Nephron progenitor cell (in vitro differentiated cells): ENCODE results near the gene CDK8.

ENCODE experiments used
- DNase-seq: peaks from one replicate; pipeline ENCODE4 v3.0.0; 2021
- H3K27ac Mint-ChIP-seq: 2 replicates; pipeline ENCODE4 v1.8.0; 2021; ENCODE audit warnings: mild to moderate bottlenecking, moderate library complexity, mixed read lengths
- H3K27me3 Mint-ChIP-seq: 2 replicates; pipeline ENCODE4 v1.8.0; 2021; ENCODE audit warnings: mild to moderate bottlenecking, low read depth, mixed read lengths; ENCODE audit not compliant: poor library complexity
- H3K36me3 Mint-ChIP-seq: 2 replicates; pipeline ENCODE4 v1.8.0; 2021; ENCODE audit warnings: low read depth, mixed read lengths
- H3K4me1 Mint-ChIP-seq: 2 replicates; pipeline ENCODE4 v1.8.0; 2021; ENCODE audit warnings: mixed read lengths
- H3K4me3 Mint-ChIP-seq: 2 replicates; pipeline ENCODE4 v1.8.0; 2021; ENCODE audit warnings: mild to moderate bottlenecking, moderate library complexity, mixed read lengths
- H3K9me3 Mint-ChIP-seq: 2 replicates; pipeline ENCODE4 v1.8.0; 2021; ENCODE audit warnings: mild to moderate bottlenecking, moderate library complexity, mixed read lengths
- TF ChIP-seq, protein P1 (sequence below): fragments of 200-600 bp; sonication (generic); IDR thresholded peaks from 2 replicates; pipeline ENCODE4 v1.5.0; 2021; ENCODE audit warnings: antibody characterized with exemption

CDK8 gene

DNA sequence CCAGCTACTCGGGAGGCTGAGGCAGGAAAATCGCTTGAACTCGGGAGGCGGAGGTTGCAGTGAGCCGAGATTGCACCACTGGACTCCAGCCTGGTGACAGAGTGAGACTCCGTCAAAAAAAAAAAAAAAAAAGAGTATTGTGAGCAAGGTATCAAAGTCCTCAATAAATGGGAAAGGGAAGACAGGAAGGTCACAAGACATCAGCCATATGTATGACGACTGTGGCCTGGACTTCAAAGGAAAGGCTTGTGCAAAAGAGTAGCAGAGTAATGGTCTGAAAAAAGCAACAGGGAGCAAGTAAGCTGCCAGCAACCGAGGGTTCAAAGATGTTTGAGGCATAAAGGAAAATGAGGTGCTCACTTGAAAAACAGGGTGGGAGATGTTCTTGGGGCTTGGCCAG is 187.5 kb downstream of the CDK8 start:
- Mint-ChIP-seq H3K27me3 (no peaks in the 10 kb centered on the region), H3K9me3 (peaks cover 24% of the 10 kb centered on the region), H3K36me3 (no peaks in the 10 kb centered on the region), H3K27ac (no peak overlapping the region), H3K4me1 (no peaks in the 10 kb centered on the region), H3K4me3 (no peak overlapping the region)
- no peak for DNase-seq
- TF ChIP-seq, protein P1, sequence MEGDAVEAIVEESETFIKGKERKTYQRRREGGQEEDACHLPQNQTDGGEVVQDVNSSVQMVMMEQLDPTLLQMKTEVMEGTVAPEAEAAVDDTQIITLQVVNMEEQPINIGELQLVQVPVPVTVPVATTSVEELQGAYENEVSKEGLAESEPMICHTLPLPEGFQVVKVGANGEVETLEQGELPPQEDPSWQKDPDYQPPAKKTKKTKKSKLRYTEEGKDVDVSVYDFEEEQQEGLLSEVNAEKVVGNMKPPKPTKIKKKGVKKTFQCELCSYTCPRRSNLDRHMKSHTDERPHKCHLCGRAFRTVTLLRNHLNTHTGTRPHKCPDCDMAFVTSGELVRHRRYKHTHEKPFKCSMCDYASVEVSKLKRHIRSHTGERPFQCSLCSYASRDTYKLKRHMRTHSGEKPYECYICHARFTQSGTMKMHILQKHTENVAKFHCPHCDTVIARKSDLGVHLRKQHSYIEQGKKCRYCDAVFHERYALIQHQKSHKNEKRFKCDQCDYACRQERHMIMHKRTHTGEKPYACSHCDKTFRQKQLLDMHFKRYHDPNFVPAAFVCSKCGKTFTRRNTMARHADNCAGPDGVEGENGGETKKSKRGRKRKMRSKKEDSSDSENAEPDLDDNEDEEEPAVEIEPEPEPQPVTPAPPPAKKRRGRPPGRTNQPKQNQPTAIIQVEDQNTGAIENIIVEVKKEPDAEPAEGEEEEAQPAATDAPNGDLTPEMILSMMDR = no peak

DNA sequence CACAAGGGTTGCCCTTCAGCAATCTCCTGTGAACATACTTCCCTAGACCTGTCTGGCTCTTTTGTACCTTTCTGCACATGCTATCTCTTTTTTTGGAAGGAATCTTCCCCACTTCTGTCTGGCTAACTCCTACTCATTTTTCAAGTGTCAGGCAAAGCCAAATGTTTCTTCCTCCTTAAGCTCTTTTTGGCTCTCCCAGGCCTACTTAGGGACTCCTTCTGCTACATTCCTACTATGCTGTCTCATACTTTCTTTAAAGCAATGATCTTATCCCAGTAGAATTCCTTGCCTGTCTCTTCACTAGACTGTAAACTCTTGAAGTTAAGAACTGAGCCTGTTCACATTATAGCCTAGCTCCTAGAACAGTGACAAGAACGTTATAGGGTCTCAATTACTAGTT is 188.6 kb downstream of the CDK8 start:
- Mint-ChIP-seq H3K27me3 (peaks cover 6% of the 10 kb centered on the region), H3K4me1 (no peaks in the 10 kb centered on the region), H3K36me3 (no peaks in the 10 kb centered on the region), H3K4me3 (no peak overlapping the region), H3K27ac (no peak overlapping the region), H3K9me3 (peaks cover 14% of the 10 kb centered on the region)
- TF ChIP-seq, protein P1 = no peak
- no peak for DNase-seq

DNA sequence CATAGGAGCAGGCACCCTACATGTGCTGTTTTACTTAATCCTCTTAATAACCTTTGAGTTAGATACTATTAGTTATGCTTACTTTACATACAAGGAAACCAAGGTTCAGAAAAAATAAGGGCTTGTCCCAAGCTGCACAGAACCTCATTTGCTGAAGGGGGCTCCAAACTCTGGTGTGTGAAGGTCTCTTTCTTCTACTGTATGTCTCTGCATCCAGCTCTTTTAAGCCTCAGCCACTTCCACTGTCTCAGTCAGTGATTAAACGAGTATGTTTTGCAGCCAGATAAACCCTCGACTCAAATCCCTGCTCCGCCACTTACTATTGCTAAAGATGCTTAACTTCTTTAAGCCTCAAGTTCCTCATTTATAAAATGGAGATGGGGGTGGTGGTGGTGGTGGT is 191.2 kb downstream of the CDK8 start:
- no peak overlapping the region for H3K27ac Mint-ChIP-seq
- peaks cover 8% of the 10 kb centered on the region for H3K27me3 Mint-ChIP-seq
- no peaks in the 10 kb centered on the region for H3K4me1 Mint-ChIP-seq
- no peaks in the 10 kb centered on the region for H3K9me3 Mint-ChIP-seq
- DNase-seq = no peak
- H3K4me3 Mint-ChIP-seq = no peak overlapping the region
- TF ChIP-seq, protein P1 = no peak
- no peaks in the 10 kb centered on the region for H3K36me3 Mint-ChIP-seq

DNA sequence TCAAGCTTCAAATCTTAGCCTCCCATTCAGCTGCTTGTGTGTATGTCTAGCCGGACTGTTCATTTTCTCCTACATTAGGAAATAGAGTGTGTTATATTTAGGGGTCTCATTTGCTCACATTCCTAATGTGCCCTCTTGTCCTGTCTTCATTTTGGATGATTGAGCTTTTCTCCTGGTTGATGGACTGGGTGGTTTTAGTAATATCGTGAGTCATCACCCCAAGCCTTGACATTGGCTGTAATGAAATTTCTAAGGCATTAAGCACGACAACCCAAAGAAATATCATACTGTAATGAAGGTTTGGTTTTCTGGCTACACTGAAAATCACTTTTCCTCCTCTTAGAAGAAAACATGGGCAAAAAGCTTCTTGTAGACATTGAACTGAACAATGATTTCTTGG is 192.8 kb downstream of the CDK8 start:
- Mint-ChIP-seq H3K27ac (no peak overlapping the region), H3K4me1 (no peaks in the 10 kb centered on the region), H3K4me3 (no peak overlapping the region), H3K9me3 (peaks cover 6% of the 10 kb centered on the region), H3K36me3 (no peaks in the 10 kb centered on the region), H3K27me3 (peaks cover 8% of the 10 kb centered on the region)
- TF ChIP-seq, protein P1 = no peak
- DNase-seq = no peak

DNA sequence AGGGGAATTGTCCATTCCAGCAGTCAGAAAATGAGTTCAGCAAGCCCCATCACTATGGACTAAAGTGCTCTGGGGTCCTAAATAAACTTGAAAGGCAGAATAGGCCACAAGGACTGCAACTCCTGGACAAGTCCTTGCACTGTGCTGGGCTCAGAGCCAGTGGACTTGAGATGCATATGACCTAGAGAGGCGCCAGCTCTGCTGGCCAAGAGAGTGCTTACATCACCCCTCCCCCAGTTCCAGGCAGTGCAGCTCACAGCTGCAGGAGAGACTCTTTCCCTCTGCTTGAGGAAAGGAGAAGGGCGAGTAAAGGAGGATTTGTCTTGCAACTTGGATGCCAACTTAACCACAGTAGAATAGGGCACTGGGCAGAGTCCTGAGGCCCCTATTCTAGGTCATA is 194.1 kb downstream of the CDK8 start:
- no peaks in the 10 kb centered on the region for H3K36me3 Mint-ChIP-seq
- H3K9me3 Mint-ChIP-seq = peaks cover 6% of the 10 kb centered on the region
- H3K27me3 Mint-ChIP-seq = peaks cover 11% of the 10 kb centered on the region
- H3K27ac Mint-ChIP-seq = no peak overlapping the region
- DNase-seq = no peak
- H3K4me1 Mint-ChIP-seq = no peaks in the 10 kb centered on the region
- TF ChIP-seq, protein P1 = no peak
- no peak overlapping the region for H3K4me3 Mint-ChIP-seq

DNA sequence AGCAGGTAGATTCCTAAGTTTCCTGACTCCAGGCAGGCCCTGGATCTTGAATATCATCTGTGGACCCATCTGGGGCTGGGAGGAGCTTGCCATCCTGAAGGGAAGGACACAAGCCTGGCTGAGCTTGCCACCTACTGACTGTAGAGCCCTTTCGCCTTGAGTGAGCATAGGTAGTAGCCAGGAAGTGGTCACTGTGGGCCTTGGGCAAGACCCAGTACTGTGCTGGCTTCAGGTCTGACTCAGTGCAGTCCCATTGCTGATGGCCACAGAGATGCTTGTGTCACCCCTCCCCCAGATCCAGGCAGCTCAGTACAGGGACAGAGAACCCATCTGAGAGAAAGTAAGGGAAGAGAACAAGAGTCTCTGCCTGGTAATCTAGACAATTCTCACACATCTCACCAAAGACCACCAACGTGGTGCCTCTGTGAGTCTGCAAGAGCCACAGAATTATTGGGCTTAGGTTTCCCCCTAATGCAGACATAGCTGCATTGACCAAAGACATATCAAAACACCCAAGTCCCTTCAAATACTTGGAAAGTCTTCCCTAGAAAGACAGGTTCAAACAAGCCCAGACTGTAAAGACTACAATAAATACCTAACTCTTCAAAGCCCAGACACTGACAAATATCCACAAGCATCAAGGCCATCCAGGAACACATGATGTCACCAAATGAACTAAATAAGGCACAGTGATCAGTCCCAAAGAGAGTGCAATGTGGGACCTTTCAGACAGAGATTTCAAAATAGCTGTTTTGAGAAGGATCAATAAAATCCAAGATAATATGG is 195.3 kb downstream of the CDK8 start:
- peaks cover 11% of the 10 kb centered on the region for H3K27me3 Mint-ChIP-seq
- H3K9me3 Mint-ChIP-seq = peaks cover 6% of the 10 kb centered on the region
- no peak overlapping the region for H3K27ac Mint-ChIP-seq
- no peaks in the 10 kb centered on the region for H3K36me3 Mint-ChIP-seq
- no peak overlapping the region for H3K4me3 Mint-ChIP-seq
- TF ChIP-seq, protein P1 = no peak
- DNase-seq = no peak
- no peaks in the 10 kb centered on the region for H3K4me1 Mint-ChIP-seq
